ENCODE data around the gene LRBA.

The LRBA gene

DNA sequence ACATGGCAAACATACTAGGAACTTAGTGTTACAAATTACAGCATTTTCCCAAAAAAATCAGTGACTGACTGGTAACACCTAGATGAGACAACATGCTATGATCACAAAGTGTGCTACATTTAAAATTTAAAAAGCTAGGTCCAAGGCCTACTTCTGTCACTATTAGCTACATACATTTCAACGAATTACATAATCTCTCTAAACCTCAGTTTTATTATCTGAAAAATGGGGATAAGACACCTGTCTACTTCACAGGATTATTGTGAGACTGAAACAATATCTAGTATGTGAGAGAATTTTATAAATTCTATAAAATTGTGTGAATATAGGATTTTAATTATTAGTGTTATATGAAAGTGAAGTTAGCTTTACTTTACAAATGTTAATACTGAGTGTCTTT lies 708.4 kb downstream of the LRBA start:
- Histone ChIP-seq H3K9ac (ENCODE audit: low read length) (no peak overlapping the region), H3K4me3 (ENCODE audit: low read depth in 1 of 2, low read length in 2 of 2) (no peak overlapping the region), H3K4me1 (ENCODE audit: insufficient read depth, low read length) (peaks cover 43% of the 10 kb centered on the region), H3K36me3 (ENCODE audit: insufficient read depth, low read length) (no peaks in the 10 kb centered on the region), H3K27me3 (ENCODE audit: control insufficient read depth in 1 of 2, insufficient read depth in 2 of 2, low read length in 2 of 2) (no peaks in the 10 kb centered on the region), H3K27ac (ENCODE audit: low read depth, low read length) (peak overlapping the region; percentile 49), H3K9me3 (ENCODE audit: low read length) (no peaks in the 10 kb centered on the region)

DNA sequence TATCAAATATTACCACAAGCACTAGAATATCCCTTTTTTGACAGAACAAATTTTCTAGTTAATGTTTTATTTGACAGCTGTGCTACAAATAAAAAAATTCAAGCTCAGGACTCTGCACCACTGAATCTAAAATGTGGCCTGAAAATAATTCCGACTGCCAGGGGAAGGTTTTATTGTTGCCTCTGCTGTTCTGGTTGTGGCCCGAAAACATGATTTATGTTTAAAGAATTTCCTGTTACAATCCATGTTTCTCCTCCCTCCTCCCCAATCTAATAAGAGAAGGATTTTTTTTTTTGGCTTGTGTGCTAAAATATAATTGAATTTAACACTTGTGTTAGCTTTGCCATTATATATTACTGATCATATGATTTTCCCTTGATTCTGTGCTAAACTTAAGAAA lies 709.1 kb downstream of the LRBA start:
- no peaks in the 10 kb centered on the region for H3K36me3 ChIP-seq (ENCODE audit: insufficient read depth, low read length)
- H3K9ac ChIP-seq (ENCODE audit: low read length): no peak overlapping the region
- no peaks in the 10 kb centered on the region for H3K27me3 ChIP-seq (ENCODE audit: control insufficient read depth in 1 of 2, insufficient read depth in 2 of 2, low read length in 2 of 2)
- H3K4me1 ChIP-seq (ENCODE audit: insufficient read depth, low read length): peaks cover 39% of the 10 kb centered on the region
- no peak overlapping the region for H3K4me3 ChIP-seq (ENCODE audit: low read depth in 1 of 2, low read length in 2 of 2)
- H3K9me3 ChIP-seq (ENCODE audit: low read length): no peaks in the 10 kb centered on the region
- H3K27ac ChIP-seq (ENCODE audit: low read depth, low read length): peak overlapping the region; percentile 36

DNA sequence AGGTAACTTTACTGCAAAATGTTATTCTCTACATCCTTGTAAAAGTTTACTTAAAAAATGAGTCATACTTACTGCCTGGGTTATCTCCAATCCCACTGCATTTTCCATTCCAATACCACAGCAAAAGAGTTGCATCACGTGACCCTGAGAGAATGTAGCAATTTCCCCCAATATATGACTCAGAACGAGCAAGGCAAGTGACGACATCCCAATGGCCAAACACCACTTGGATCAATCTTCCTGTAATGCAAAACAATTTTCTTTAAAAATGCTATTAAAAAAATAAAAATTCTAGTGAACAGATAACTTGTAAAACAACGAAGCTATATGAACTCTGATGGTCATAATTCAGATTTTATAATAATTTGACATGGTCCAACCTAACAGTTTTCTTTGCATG lies 712.5 kb downstream of the LRBA start:
- H3K9me3 ChIP-seq (ENCODE audit: low read length): no peaks in the 10 kb centered on the region
- H3K27me3 ChIP-seq (ENCODE audit: control insufficient read depth in 1 of 2, insufficient read depth in 2 of 2, low read length in 2 of 2): no peaks in the 10 kb centered on the region
- H3K4me3 ChIP-seq (ENCODE audit: low read depth in 1 of 2, low read length in 2 of 2): no peak overlapping the region
- H3K27ac ChIP-seq (ENCODE audit: low read depth, low read length): peak overlapping the region; percentile 71
- no peaks in the 10 kb centered on the region for H3K36me3 ChIP-seq (ENCODE audit: insufficient read depth, low read length)
- H3K9ac ChIP-seq (ENCODE audit: low read length): no peak overlapping the region
- H3K4me1 ChIP-seq (ENCODE audit: insufficient read depth, low read length): peaks cover 33% of the 10 kb centered on the region

DNA sequence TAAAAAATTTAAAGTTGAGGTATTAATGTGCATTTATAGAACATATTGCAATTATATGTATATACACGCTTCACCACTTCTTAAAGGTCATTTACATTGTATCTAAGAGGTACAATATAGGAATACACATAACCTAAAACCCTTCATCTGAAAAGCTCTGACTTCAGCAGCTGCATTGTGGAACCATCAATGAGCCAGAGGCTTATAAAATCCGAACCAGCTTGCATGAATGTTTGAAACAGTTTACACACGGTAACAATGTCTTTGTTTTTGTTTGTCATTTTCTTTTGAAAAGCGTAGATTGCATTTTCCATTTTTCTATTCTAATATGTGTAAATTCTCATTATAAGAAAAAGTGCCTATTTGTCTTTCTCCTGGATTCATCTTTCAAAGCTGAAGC lies 715.3 kb downstream of the LRBA start:
- Histone ChIP-seq H3K4me1 (ENCODE audit: insufficient read depth, low read length) (peaks cover 30% of the 10 kb centered on the region), H3K9ac (ENCODE audit: low read length) (peak overlapping the region; percentile 30), H3K9me3 (ENCODE audit: low read length) (no peaks in the 10 kb centered on the region), H3K4me3 (ENCODE audit: low read depth in 1 of 2, low read length in 2 of 2) (peak overlapping the region in 1 of 2 donors; percentile 38), H3K36me3 (ENCODE audit: insufficient read depth, low read length) (no peaks in the 10 kb centered on the region), H3K27me3 (ENCODE audit: control insufficient read depth in 1 of 2, insufficient read depth in 2 of 2, low read length in 2 of 2) (no peaks in the 10 kb centered on the region), H3K27ac (ENCODE audit: low read depth, low read length) (peak overlapping the region; percentile 71)

DNA sequence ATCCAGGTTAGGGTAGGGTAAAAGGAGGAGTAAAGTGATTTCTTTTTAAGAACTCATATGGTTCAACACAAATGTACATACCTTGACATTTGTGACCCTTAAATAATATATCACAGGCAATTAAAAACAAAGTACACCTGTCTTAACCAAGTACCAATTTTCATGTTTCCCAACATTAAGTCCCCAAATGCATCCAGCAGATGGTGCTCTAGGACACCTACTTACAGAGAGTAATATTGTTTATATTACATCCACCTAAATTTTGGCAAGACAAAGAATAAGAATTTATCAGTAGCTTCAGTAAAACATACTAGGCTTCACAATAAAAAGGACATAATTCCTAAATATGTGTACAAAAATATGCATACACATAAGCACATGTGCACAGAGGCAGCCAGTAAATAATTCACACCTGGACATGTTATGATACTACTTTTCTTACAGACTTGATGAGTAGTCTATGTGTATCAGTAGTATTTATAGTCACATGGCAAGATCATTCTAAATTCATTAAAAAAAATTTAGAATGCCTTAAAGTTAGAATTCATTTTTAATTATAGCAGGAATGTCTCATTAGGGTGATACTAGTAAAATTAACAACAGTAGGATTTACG lies 717.1 kb downstream of the LRBA start:
- no peaks in the 10 kb centered on the region for H3K9me3 ChIP-seq (ENCODE audit: low read length)
- peaks cover 28% of the 10 kb centered on the region for H3K4me1 ChIP-seq (ENCODE audit: insufficient read depth, low read length)
- H3K36me3 ChIP-seq (ENCODE audit: insufficient read depth, low read length): no peaks in the 10 kb centered on the region
- no peaks in the 10 kb centered on the region for H3K27me3 ChIP-seq (ENCODE audit: control insufficient read depth in 1 of 2, insufficient read depth in 2 of 2, low read length in 2 of 2)
- H3K9ac ChIP-seq (ENCODE audit: low read length): no peak overlapping the region
- no peak overlapping the region for H3K4me3 ChIP-seq (ENCODE audit: low read depth in 1 of 2, low read length in 2 of 2)
- peak overlapping the region; percentile 57 for H3K27ac ChIP-seq (ENCODE audit: low read depth, low read length)

DNA sequence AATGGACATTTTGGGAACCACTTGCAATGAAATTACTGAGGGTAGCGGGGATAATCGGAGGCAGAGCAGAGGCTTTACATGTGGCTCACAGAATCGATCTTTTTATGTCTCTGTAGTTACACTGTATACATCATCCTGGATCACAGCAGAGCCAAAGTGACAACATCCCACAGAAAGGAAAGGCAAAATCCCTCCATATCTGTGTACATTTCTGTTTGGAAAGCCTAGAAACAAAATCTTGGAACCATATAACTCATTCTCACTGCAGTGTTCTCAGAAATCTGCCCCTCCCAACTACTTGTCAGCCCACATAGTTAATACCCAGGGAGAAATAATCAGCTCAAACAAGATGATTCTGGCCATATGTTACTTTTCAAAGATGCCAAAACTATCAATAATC lies 725.2 kb downstream of the LRBA start:
- Histone ChIP-seq H3K4me1 (ENCODE audit: insufficient read depth, low read length) (peaks cover 12% of the 10 kb centered on the region), H3K27me3 (ENCODE audit: control insufficient read depth in 1 of 2, insufficient read depth in 2 of 2, low read length in 2 of 2) (no peaks in the 10 kb centered on the region), H3K9ac (ENCODE audit: low read length) (no peak overlapping the region), H3K4me3 (ENCODE audit: low read depth in 1 of 2, low read length in 2 of 2) (no peak overlapping the region), H3K27ac (ENCODE audit: low read depth, low read length) (no peak overlapping the region), H3K36me3 (ENCODE audit: insufficient read depth, low read length) (no peaks in the 10 kb centered on the region), H3K9me3 (ENCODE audit: low read length) (no peaks in the 10 kb centered on the region)

DNA sequence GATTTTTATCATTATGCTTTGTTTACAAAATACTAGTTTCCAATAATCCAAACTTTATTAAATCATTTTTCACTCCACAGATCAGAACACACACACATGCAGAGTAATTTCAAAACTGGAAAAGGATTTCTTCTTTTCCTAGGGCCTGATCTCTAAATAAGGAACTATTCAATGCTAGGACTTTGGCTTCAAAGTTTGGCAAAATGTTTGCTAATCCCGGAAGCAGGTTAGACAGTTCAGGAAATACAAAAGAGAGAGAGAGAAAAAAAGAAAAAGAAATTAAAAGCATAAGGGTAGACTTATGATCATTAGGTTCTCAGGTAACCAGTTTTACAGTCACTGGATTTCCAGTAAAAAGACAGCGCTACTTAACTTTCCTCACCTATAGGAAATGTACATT lies 725.9 kb downstream of the LRBA start:
- Histone ChIP-seq H3K27ac (ENCODE audit: low read depth, low read length) (no peak overlapping the region), H3K9ac (ENCODE audit: low read length) (no peak overlapping the region), H3K36me3 (ENCODE audit: insufficient read depth, low read length) (no peaks in the 10 kb centered on the region), H3K9me3 (ENCODE audit: low read length) (no peaks in the 10 kb centered on the region), H3K4me3 (ENCODE audit: low read depth in 1 of 2, low read length in 2 of 2) (no peak overlapping the region), H3K4me1 (ENCODE audit: insufficient read depth, low read length) (peaks cover 12% of the 10 kb centered on the region), H3K27me3 (ENCODE audit: control insufficient read depth in 1 of 2, insufficient read depth in 2 of 2, low read length in 2 of 2) (no peaks in the 10 kb centered on the region)

DNA sequence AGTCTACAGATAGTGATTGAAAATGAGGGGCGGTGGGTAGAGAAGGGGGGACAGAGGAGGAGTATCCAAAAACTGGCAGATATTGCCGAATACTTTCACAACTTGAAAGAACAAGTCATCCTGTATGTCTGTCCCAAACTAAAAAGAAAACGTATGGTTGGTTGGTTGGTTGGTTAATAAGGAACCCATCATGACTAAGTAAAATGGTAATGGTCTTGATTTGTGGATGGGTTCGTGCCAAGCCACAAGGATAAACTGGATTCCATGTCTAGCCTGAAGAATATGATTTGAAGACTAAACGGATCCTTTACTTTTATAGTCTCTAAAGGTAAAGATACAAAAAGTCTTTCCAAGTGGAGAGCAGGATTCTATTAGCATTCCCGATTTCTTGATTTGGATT lies 728.4 kb downstream of the LRBA start:
- peaks cover 12% of the 10 kb centered on the region for H3K4me1 ChIP-seq (ENCODE audit: insufficient read depth, low read length)
- H3K27ac ChIP-seq (ENCODE audit: low read depth, low read length): no peak overlapping the region
- no peak overlapping the region for H3K9ac ChIP-seq (ENCODE audit: low read length)
- no peaks in the 10 kb centered on the region for H3K27me3 ChIP-seq (ENCODE audit: control insufficient read depth in 1 of 2, insufficient read depth in 2 of 2, low read length in 2 of 2)
- H3K4me3 ChIP-seq (ENCODE audit: low read depth in 1 of 2, low read length in 2 of 2): no peak overlapping the region
- H3K9me3 ChIP-seq (ENCODE audit: low read length): no peaks in the 10 kb centered on the region
- peaks cover 19% of the 10 kb centered on the region for H3K36me3 ChIP-seq (ENCODE audit: insufficient read depth, low read length)

DNA sequence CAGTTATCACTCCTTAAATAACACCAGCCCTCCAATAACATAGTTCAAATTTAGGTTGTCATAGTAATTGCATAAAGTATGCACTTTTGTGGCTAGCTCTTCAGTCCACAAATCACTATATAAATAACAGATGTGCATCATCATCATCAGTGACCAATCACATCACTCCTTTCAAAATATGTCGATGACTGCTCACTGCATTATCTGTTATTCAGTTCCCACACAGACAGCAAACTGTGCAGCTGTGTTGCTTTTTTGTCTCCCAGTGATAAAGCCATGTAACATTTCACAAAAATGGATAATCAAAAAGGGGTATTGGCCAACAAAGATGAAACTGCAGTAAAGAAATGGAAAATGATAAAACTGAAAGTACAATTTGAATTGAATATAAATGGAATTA lies 731.4 kb downstream of the LRBA start:
- peaks cover 17% of the 10 kb centered on the region for H3K4me1 ChIP-seq (ENCODE audit: insufficient read depth, low read length)
- H3K4me3 ChIP-seq (ENCODE audit: low read depth in 1 of 2, low read length in 2 of 2): no peak overlapping the region
- no peak overlapping the region for H3K9ac ChIP-seq (ENCODE audit: low read length)
- H3K27ac ChIP-seq (ENCODE audit: low read depth, low read length): no peak overlapping the region
- peaks cover 29% of the 10 kb centered on the region for H3K36me3 ChIP-seq (ENCODE audit: insufficient read depth, low read length)
- no peaks in the 10 kb centered on the region for H3K9me3 ChIP-seq (ENCODE audit: low read length)
- H3K27me3 ChIP-seq (ENCODE audit: control insufficient read depth in 1 of 2, insufficient read depth in 2 of 2, low read length in 2 of 2): no peaks in the 10 kb centered on the region

DNA sequence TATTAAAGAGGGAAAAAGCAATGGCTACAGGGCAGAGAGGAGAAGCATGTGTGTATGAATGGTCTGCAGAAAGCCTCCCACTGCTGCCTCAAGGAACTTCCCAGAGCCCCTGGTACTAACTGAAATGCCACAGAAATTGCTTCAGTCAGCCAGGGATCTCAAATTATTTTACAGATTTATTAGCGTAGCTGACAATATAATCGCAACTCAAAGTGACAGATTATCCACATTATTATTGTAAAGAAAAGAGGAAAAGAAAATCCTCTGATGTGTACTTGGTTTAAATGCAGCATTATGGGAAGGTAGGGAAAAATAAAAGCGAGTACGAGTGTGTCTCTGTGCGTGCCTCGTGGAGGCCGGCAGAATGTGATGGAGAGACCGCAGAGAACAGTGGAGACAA lies 734.1 kb downstream of the LRBA start:
- peaks cover 41% of the 10 kb centered on the region for H3K36me3 ChIP-seq (ENCODE audit: insufficient read depth, low read length)
- no peak overlapping the region for H3K9ac ChIP-seq (ENCODE audit: low read length)
- peak overlapping the region; percentile 48 for H3K27ac ChIP-seq (ENCODE audit: low read depth, low read length)
- no peaks in the 10 kb centered on the region for H3K9me3 ChIP-seq (ENCODE audit: low read length)
- no peak overlapping the region for H3K4me3 ChIP-seq (ENCODE audit: low read depth in 1 of 2, low read length in 2 of 2)
- H3K27me3 ChIP-seq (ENCODE audit: control insufficient read depth in 1 of 2, insufficient read depth in 2 of 2, low read length in 2 of 2): no peaks in the 10 kb centered on the region
- H3K4me1 ChIP-seq (ENCODE audit: insufficient read depth, low read length): peaks cover 17% of the 10 kb centered on the region

DNA sequence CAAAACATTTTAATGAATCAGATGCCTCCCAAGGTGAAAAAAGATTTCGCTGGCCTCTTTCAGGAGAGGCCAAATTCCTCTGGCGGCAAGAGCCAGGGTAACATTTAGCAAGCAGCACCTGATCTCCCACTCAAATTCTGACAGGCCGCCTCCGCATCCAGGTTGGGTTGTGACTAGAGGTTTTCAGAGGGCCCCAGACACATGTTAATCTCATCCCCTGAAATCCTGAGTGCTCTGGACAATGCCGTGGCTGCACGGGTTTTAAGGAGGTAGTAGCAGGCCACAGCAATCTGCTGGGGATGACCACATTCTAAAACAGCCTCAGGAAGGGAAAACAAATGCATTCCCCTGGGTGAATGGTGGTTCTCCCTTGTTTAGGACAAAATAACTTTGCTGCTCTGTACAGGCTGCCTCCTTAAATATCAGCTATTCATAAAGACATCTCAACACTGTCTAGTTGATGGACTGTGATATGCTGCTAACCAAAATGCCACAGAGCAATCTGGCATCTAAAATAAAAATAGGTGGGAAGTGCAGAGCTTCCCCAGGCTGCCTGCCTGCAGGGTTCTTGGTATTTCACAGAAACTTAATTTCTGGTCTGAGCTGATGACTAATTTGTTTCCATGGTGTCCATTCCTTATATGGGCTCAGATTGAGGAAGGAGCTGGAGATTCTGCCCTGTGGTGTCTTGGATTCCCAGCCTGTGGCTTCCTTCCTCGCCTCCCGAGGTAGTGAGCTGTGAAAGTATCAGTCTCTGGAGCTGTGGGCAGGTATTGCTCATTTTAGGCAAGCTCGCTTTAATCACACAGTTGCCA lies 734.8 kb downstream of the LRBA start:
- H3K4me3 ChIP-seq (ENCODE audit: low read depth in 1 of 2, low read length in 2 of 2): no peak overlapping the region
- no peaks in the 10 kb centered on the region for H3K9me3 ChIP-seq (ENCODE audit: low read length)
- H3K4me1 ChIP-seq (ENCODE audit: insufficient read depth, low read length): peaks cover 17% of the 10 kb centered on the region
- H3K36me3 ChIP-seq (ENCODE audit: insufficient read depth, low read length): peaks cover 41% of the 10 kb centered on the region
- no peak overlapping the region for H3K9ac ChIP-seq (ENCODE audit: low read length)
- H3K27ac ChIP-seq (ENCODE audit: low read depth, low read length): peak overlapping the region; percentile 48
- no peaks in the 10 kb centered on the region for H3K27me3 ChIP-seq (ENCODE audit: control insufficient read depth in 1 of 2, insufficient read depth in 2 of 2, low read length in 2 of 2)

DNA sequence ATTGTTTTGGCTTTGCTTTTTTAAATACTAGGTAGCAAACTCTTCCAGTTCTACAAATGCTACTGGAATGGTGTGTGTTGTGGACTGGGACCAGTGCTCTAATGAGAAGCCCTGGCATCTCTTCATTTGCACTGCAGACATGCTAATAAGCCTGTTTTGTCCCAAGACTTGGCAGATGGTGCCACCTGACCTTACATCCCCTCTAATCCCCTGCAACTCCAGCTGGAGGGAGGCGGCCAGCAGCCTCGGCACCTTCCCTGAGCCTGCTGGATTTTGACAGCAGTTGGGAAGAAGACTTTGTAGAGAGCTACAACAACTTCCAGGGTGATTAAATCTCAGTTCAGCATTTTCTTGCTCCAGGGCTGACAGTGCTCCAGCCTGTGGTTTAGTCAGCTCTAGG lies 736.9 kb downstream of the LRBA start:
- no peak overlapping the region for H3K4me3 ChIP-seq (ENCODE audit: low read depth in 1 of 2, low read length in 2 of 2)
- peaks cover 38% of the 10 kb centered on the region for H3K36me3 ChIP-seq (ENCODE audit: insufficient read depth, low read length)
- peaks cover 17% of the 10 kb centered on the region for H3K4me1 ChIP-seq (ENCODE audit: insufficient read depth, low read length)
- H3K27me3 ChIP-seq (ENCODE audit: control insufficient read depth in 1 of 2, insufficient read depth in 2 of 2, low read length in 2 of 2): no peaks in the 10 kb centered on the region
- H3K9me3 ChIP-seq (ENCODE audit: low read length): no peaks in the 10 kb centered on the region
- H3K27ac ChIP-seq (ENCODE audit: low read depth, low read length): no peak overlapping the region
- H3K9ac ChIP-seq (ENCODE audit: low read length): no peak overlapping the region
